ENCODE data around the gene ARHGEF25. TPM values are rescaled to one million over a fixed set of nuclear protein-coding genes. Genes with fewer than 3 reads are reported as not detected.

The ARHGEF25 gene
- total RNA-seq, 3 donors from 2014 or later (not counting 1 experiment from before 2014, with no cell fraction given), result 3.1 to 6.5 (median 5.1) TPM

DNA sequence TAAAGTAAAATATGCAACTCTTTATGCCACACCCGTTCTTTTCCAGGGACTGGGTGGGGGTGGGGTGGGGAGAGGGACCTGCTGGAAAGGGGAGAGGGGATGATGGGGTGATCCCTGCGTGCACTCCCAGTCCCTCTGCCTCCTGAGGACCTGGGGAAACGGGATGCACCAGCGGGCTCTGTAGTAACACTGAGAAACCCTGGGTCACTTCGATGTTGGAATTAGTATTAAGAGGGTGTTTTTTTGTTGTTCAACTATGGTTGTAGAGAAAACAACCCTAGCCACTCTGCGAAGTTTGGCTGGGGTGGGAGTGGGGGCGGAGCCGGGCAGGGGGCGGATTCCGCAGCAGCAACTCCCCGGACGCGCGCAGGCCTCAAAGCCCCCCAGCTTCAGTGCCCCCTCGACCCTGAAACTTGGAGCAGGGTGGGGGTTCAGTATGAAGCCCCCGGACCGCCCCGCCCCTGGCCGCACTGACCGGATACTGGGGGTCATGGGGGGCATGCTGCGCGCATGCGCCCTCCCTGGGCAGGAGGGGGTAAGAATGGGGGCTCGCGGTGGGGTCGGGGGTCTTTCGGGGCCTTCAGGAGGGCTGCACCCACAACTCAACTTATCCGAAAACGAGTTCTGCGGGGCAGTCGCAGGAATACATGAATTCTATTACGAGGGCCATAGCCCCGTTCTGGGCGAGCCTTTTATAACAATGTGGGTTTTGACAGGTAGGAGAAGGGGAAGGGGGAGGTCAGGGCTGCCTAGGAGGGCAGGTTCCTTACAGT lies 1.3 kb upstream of the ARHGEF25 start:
- DNase-seq (no peak), ATAC-seq (no peak)
- Mint-ChIP-seq H3K4me3 (peak overlapping the region; percentile 85), H3K27ac (peak overlapping the region in 1 of 2 donors; percentile 2), H3K9me3 (no peaks in the 10 kb centered on the region), H3K4me1 (peaks cover 18 to 28% of the 10 kb centered on the region in 2 donors), H3K36me3 (no peaks in the 10 kb centered on the region), H3K27me3 (ENCODE audit: low read depth in 2 of 2) (no peaks in the 10 kb centered on the region)
- TF ChIP-seq, protein P1, sequence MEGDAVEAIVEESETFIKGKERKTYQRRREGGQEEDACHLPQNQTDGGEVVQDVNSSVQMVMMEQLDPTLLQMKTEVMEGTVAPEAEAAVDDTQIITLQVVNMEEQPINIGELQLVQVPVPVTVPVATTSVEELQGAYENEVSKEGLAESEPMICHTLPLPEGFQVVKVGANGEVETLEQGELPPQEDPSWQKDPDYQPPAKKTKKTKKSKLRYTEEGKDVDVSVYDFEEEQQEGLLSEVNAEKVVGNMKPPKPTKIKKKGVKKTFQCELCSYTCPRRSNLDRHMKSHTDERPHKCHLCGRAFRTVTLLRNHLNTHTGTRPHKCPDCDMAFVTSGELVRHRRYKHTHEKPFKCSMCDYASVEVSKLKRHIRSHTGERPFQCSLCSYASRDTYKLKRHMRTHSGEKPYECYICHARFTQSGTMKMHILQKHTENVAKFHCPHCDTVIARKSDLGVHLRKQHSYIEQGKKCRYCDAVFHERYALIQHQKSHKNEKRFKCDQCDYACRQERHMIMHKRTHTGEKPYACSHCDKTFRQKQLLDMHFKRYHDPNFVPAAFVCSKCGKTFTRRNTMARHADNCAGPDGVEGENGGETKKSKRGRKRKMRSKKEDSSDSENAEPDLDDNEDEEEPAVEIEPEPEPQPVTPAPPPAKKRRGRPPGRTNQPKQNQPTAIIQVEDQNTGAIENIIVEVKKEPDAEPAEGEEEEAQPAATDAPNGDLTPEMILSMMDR (IDR thresholded peaks at IDR 0.05), result no peak
- intact Hi-C loops (cut with micrococcal nuclease), result no loop called here
- H3K4me1 ChIP-seq (ENCODE audit: control insufficient read depth, insufficient read depth, low read length), result peaks cover 42% of the 10 kb centered on the region
- H3K36me3 ChIP-seq (ENCODE audit: control insufficient read depth, insufficient read depth, low read length), result peaks cover 4% of the 10 kb centered on the region
- H3K27me3 ChIP-seq (ENCODE audit: control insufficient read depth, insufficient read depth, low read length), result peaks cover 5% of the 10 kb centered on the region
- H3K4me3 ChIP-seq (ENCODE audit: low read length), result no peak overlapping the region
- H3K9me3 ChIP-seq (ENCODE audit: control insufficient read depth, insufficient read depth, low read length), result no peaks in the 10 kb centered on the region
- no peak overlapping the region for H3K27ac ChIP-seq (ENCODE audit: low read length)
- 50% methylated on average over 34 of the region's 34 CpGs for WGBS (ENCODE audit: insufficient coverage)

DNA sequence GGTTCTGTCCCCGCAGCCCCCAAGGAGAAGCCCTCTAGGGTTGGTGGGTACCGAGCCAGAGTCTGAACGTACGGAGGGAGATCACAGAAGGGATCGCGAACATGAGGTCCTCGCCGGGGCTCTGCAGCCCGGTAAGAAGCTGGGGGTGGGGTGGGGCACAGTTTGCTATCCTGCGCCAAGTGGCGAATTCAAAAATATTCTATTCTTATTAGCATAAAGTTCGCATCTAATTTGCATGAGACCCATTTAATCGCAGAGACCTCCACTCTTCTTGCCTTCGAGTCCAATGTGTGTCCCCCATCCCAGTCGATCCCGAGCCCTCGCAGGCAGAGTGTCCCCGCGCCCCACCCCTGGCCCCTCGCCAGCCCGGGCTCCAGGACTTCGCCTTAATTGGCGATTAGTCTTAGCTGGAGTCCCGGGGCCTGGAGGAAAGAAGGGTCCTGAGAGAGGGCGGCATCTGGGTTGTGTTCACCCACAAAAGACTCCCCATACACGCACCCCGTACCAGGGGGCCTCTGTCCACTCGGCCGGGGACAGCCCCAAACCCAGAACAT lies 604 bp upstream of the ARHGEF25 start:
- TF ChIP-seq, protein P1 (IDR thresholded peaks at IDR 0.05), result no peak
- H3K27ac Mint-ChIP-seq, result peak overlapping the region in 1 of 2 donors; percentile 2
- Histone ChIP-seq H3K27me3 (ENCODE audit: control insufficient read depth, insufficient read depth, low read length) (peaks cover 5% of the 10 kb centered on the region), H3K36me3 (ENCODE audit: control insufficient read depth, insufficient read depth, low read length) (peaks cover 4% of the 10 kb centered on the region), H3K4me3 (ENCODE audit: low read length) (peak overlapping the region; percentile 54), H3K27ac (ENCODE audit: low read length) (no peak overlapping the region), H3K9me3 (ENCODE audit: control insufficient read depth, insufficient read depth, low read length) (no peaks in the 10 kb centered on the region), H3K4me1 (ENCODE audit: control insufficient read depth, insufficient read depth, low read length) (peaks cover 35% of the 10 kb centered on the region)
- H3K27me3 Mint-ChIP-seq (ENCODE audit: low read depth in 2 of 2), result no peaks in the 10 kb centered on the region
- peak in 1 of 2 donors; percentile 40 for DNase-seq
- no peaks in the 10 kb centered on the region for H3K36me3 Mint-ChIP-seq
- intact Hi-C loops (cut with micrococcal nuclease), result no loop called here
- H3K9me3 Mint-ChIP-seq, result no peaks in the 10 kb centered on the region
- peak overlapping the region; percentile 85 for H3K4me3 Mint-ChIP-seq
- H3K4me1 Mint-ChIP-seq, result peaks cover 11 to 22% of the 10 kb centered on the region in 2 donors
- 4% methylated on average over 28 of the region's 29 CpGs for WGBS (ENCODE audit: insufficient coverage)
- peak in 2 of 3 donors; percentile 30 to 31 for ATAC-seq

DNA sequence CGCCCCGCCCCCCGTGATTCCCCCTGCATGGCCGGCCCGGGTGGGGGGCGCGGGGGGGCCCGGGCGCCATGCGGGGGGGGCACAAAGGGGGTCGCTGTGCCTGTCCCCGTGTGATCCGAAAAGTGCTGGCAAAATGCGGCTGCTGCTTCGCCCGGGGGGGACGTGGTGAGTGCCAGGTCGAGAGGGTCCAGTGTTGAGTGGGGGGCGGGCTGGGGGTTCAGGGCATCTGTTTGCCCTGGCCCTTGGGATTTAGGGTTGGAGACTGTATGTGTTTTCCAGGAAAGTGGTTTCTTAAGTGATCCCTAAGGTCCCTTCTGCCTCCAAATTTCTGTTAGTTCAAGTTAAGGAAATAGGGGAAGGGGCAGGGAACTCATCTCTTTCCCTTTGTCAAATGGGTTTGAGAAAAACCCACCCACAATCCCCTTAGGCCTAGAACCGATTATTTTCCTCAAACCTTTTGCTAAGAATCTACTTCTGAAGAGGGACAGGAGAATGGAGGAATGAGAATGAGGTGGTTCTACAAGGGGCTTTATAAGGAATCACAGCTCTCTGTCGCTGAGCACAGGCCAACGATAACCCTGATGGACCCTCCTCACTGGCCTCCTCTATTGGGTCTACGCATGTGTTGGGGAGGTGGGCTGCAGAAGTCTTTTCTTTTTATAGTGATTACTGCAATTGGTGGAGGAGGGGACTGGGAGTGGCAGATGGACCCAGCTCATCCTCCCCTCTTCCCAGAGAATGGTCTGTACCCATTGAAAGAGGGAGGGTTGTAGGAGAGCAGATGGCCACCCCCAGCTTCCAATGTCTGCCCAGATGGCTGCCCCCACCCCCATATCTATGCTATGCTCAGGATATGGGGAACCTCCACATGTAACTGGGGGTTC lies 834 bp downstream of the ARHGEF25 start:
- no peak for ATAC-seq
- H3K4me3 ChIP-seq (ENCODE audit: low read length), result no peak overlapping the region

More for the DNA sequence above, 834 bp downstream of the ARHGEF25 start:
- no peak overlapping the region for H3K27ac ChIP-seq (ENCODE audit: low read length)
- Mint-ChIP-seq H3K9me3 (no peaks in the 10 kb centered on the region), H3K27ac (no peak overlapping the region), H3K4me1 (peaks cover 6 to 17% of the 10 kb centered on the region in 2 donors), H3K36me3 (no peaks in the 10 kb centered on the region), H3K27me3 (ENCODE audit: low read depth in 2 of 2) (peaks cover 0 to 3% of the 10 kb centered on the region in 2 donors), H3K4me3 (peak overlapping the region; percentile 67)
- no peaks in the 10 kb centered on the region for H3K9me3 ChIP-seq (ENCODE audit: control insufficient read depth, insufficient read depth, low read length)
- peaks cover 5% of the 10 kb centered on the region for H3K27me3 ChIP-seq (ENCODE audit: control insufficient read depth, insufficient read depth, low read length)
- H3K36me3 ChIP-seq (ENCODE audit: control insufficient read depth, insufficient read depth, low read length), result peaks cover 4% of the 10 kb centered on the region
- no peak for DNase-seq
- intact Hi-C loops (cut with micrococcal nuclease), result no loop called here
- TF ChIP-seq, protein P1 (IDR thresholded peaks at IDR 0.05), result no peak
- H3K4me1 ChIP-seq (ENCODE audit: control insufficient read depth, insufficient read depth, low read length), result peaks cover 34% of the 10 kb centered on the region
- 19% methylated on average over 21 of the region's 23 CpGs for WGBS (ENCODE audit: insufficient coverage)

Measured in natural killer cell (primary cell).